Esophagus muscularis mucosa (tissue), 4 donors: ENCODE data around the gene ALG1. TPM values are rescaled to one million over a fixed set of nuclear protein-coding genes. Genes with fewer than 3 reads are reported as not detected.
"Not testable (repeated sequence)": the region's sequence is repeated elsewhere in the genome, so short reads cannot be mapped to it uniquely, and the experiment has no call there.

Experiments used
- DNase-seq: peaks from one replicate; pipeline ENCODE4 v3.0.0-alpha.2; 2017; ENCODE audit errors: extremely low spot score
- H3K27ac ChIP-seq, 4 donors: fragments of 200-600 bp; sonication (generic); replicated peaks in 1 of 4; 1 replicate in 3 of 4; 2 replicates in 1 of 4; pipeline ENCODE4 v1.5.1; 2016 to 2019; ENCODE audit warnings: mild to moderate bottlenecking in 1 of 4
- H3K27me3 ChIP-seq, 4 donors: fragments of 200-600 bp; sonication (generic); one replicate each; pipeline versions ENCODE4 v1.5.1 to v1.6.0; 2016 to 2019
- H3K36me3 ChIP-seq, 4 donors: fragments of 200-600 bp; sonication (generic); one replicate each; pipeline ENCODE4 v1.5.1; 2016 to 2019
- H3K4me1 ChIP-seq, 4 donors: fragments of 200-600 bp; sonication (generic); one replicate each; pipeline ENCODE4 v1.5.1; 2016 to 2019
- H3K4me3 ChIP-seq, 4 donors: fragments of 200-600 bp; sonication (generic); 1 replicate in 2 of 4; 2 replicates in 2 of 4; pipeline ENCODE4 v1.5.1; 2016 to 2019; ENCODE audit warnings: mild to moderate bottlenecking in 4 of 4, moderate library complexity in 1 of 4
- H3K9me3 ChIP-seq, 4 donors: fragments of 200-600 bp; sonication (generic); 1 replicate in 3 of 4; 2 replicates in 1 of 4; pipeline ENCODE4 v1.5.1; 2016 to 2019
- CTCF ChIP-seq, 3 experiments: fragments of 200-600 bp in 2 of 3; fragments of 450-650 bp in 1 of 3; sonication (generic) in 2 of 3; IDR thresholded peaks; one replicate each; pipeline ENCODE4 v1.5.1; 2017 to 2019; ENCODE audit warnings: antibody characterized with exemption in 3 of 3, mild to moderate bottlenecking in 2 of 3, moderate library complexity in 1 of 3
- WGBS: methylation state at CpG from one replicate; pipeline ENCODE4 v1.1.5; 2018; 5-methylcytosine and 5-hydroxymethylcytosine counted together
- intact Hi-C: fragments of 100-400 bp; cut with DNase I; formaldehyde crosslinking; loops from one replicate; pipeline ENCODE4 v1.15.1; 2023
- total RNA-seq, 4 donors: library from RNA; depleted of rRNA; stranded (reverse); fragments of >200 nt; gene quantifications; one replicate each; pipeline versions ENCODE4 v1.1.0 to v1.2.1, GENCODE V29; 2016

ALG1 gene
- total RNA-seq, 4 donors from 2014 or later = 10.4 to 15.9 (median 12.2) TPM

DNA sequence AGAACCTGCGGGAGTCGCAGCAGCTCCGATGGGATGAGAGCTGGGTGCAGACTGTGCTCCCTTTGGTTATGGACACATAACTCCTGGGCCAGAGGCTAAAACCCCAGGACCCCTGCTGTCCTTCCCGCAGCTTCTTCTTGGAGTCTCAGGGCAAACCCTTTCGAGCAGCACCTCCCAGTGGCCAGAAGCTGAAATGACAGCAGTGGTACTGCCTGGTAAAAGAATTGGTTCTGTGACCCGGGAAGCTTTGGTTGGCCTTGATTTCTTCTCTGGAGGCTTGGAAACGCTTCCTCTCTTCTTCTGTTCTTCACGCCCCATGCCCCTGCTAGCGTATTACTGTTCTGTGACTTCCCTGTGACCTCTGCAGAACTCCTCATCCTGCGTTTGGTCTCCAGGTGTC, 13.2 kb downstream of the ALG1 start:
- H3K9me3 ChIP-seq, H3K4me1 ChIP-seq, H3K27ac ChIP-seq, H3K27me3 ChIP-seq, H3K4me3 ChIP-seq, intact Hi-C loops, DNase-seq: not testable (repeated sequence)
- peaks cover 17 to 93% (median 64%) of the 10 kb centered on the region in 4 donors for H3K36me3 ChIP-seq
- TF ChIP-seq CTCF (IDR thresholded peaks at IDR 0.05) = peak; percentile 35 to 65 (median 53)
- WGBS = 71% methylated on average over 10 of the region's 10 CpGs

DNA sequence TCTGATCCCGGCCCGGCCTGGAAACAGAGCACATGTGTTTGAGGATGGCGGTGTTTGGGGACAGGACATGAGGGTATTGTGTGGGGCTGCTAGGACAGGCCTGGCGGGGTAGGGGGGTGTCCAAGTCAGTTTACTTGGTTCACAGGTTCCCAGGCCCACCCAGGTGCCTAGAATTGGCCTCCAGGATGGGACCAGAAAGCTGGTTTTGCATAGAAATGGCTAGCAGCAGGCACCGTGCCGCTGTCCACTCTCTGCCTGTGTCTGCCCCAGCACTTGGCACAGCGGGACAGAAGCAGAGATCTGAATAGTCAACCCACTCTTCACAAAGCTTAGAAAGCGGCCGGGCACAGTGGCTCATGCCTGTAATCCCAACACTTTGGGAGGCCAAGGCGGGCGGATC, 14.1 kb downstream of the ALG1 start:
- H3K9me3 ChIP-seq, H3K4me1 ChIP-seq, H3K27me3 ChIP-seq, intact Hi-C loops, DNase-seq, H3K4me3 ChIP-seq, H3K27ac ChIP-seq: not testable (repeated sequence)
- H3K36me3 ChIP-seq = peaks cover 17 to 93% (median 66%) of the 10 kb centered on the region in 4 donors
- WGBS = 81% methylated on average over 6 of the region's 11 CpGs

GRCh38 chr16:5088086-5088790, 16.6 kb downstream of the ALG1 start:
- H3K27me3 ChIP-seq, H3K9me3 ChIP-seq, H3K4me1 ChIP-seq, intact Hi-C loops, H3K27ac ChIP-seq, DNase-seq, H3K4me3 ChIP-seq: not testable (repeated sequence)
- peaks cover 11 to 68% (median 42%) of the 10 kb centered on the region in 4 donors for H3K36me3 ChIP-seq
- WGBS = 91% methylated on average over 11 of the region's 18 CpGs

DNA sequence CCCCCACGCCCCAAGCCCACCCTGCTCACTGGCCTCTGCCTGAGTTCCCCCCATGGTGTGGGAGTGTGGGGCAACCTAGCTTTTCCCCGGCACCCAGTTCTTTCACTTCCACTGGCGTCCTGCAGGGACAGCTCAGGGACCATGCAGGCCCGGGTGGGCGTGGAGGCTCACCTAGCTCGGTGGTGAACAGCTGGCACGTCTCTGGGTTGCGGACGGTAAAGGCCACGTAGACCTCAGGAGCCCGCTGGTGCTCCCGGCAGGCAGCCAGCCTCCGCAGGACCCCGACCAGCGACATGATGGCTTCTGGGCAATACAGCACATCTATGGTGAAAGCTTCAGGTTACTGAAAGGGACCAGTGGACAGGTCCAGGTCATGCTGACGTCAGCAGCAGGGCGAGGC, 17.3 kb downstream of the ALG1 start:
- intact Hi-C loops, DNase-seq, H3K4me3 ChIP-seq, H3K4me1 ChIP-seq, H3K27me3 ChIP-seq, H3K27ac ChIP-seq, H3K9me3 ChIP-seq: not testable (repeated sequence)
- H3K36me3 ChIP-seq = peaks cover 11 to 62% (median 36%) of the 10 kb centered on the region in 4 donors
- WGBS = 93% methylated on average over 6 of the region's 17 CpGs

- H3K4me3 ChIP-seq, H3K4me1 ChIP-seq, H3K27me3 ChIP-seq, H3K9me3 ChIP-seq, H3K27ac ChIP-seq, intact Hi-C loops, DNase-seq: not testable (repeated sequence)
- peaks cover 11 to 54% (median 30%) of the 10 kb centered on the region in 4 donors for H3K36me3 ChIP-seq
- 91% methylated on average over 16 of the region's 26 CpGs for WGBS
Observed at GRCh38 chr16:5089911-5090555, 18.4 kb downstream of the ALG1 start.

GRCh38 chr16:5090592-5090991, 18.9 kb downstream of the ALG1 start:
- H3K27me3 ChIP-seq, H3K9me3 ChIP-seq, DNase-seq, intact Hi-C loops, H3K27ac ChIP-seq, H3K4me3 ChIP-seq, H3K4me1 ChIP-seq: not testable (repeated sequence)
- H3K36me3 ChIP-seq = peaks cover 8 to 48% (median 24%) of the 10 kb centered on the region in 4 donors
- 94% methylated on average over 9 of the region's 9 CpGs for WGBS

GRCh38 chr16:5093081-5093480, 21.4 kb downstream of the ALG1 start:
- H3K4me3 ChIP-seq, DNase-seq, H3K27me3 ChIP-seq, H3K27ac ChIP-seq, H3K9me3 ChIP-seq, intact Hi-C loops: not testable (repeated sequence)
- H3K4me1 ChIP-seq = peaks cover 0 to 15% (median 10%) of the 10 kb centered on the region in 4 donors
- peaks cover 4 to 27% (median 17%) of the 10 kb centered on the region in 4 donors for H3K36me3 ChIP-seq
- 82% methylated on average over 6 of the region's 9 CpGs for WGBS

DNA sequence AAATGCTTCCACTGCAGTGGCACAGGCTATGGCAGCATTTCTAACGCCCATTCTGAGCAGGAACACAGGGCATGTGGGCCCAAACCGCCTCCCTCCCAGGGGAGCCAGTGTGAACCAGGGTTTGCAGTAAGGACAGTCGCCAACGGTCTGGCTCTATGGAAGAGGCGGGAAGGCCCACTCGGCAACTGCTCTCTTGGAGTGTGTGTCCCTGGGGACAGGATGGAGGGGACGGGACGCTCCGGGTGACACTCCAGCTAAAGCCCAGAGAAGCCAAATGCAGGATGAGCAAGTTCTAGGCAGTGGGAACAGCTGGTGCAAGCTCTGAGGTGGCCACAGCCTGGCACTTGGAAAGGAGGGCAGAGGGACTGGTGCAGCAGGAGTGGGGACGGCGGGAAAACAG, 22.1 kb downstream of the ALG1 start:
- H3K4me3 ChIP-seq, H3K27ac ChIP-seq, intact Hi-C loops, DNase-seq, H3K9me3 ChIP-seq, H3K27me3 ChIP-seq: not testable (repeated sequence)
- Histone ChIP-seq H3K4me1 (peaks cover 0 to 17% (median 12%) of the 10 kb centered on the region in 4 donors), H3K36me3 (peaks cover 2 to 21% (median 14%) of the 10 kb centered on the region in 4 donors)
- 86% methylated on average over 8 of the region's 11 CpGs for WGBS

GRCh38 chr16:5095145-5095830, 23.6 kb downstream of the ALG1 start:
- DNase-seq, intact Hi-C loops, H3K36me3 ChIP-seq, H3K4me3 ChIP-seq, H3K27ac ChIP-seq, H3K9me3 ChIP-seq, H3K27me3 ChIP-seq: not testable (repeated sequence)
- WGBS = 65% methylated on average over 11 of the region's 11 CpGs
- peaks cover 0 to 20% (median 16%) of the 10 kb centered on the region in 4 donors for H3K4me1 ChIP-seq

GRCh38 chr16:5096437-5097060, 24.9 kb downstream of the ALG1 start:
- Histone ChIP-seq H3K27ac (peak overlapping the region; percentile 80 to 88 (median 82)), H3K4me1 (peaks cover 0 to 20% (median 16%) of the 10 kb centered on the region in 4 donors), H3K4me3 (peak overlapping the region; percentile 72 to 91 (median 84))
- DNase-seq, H3K27me3 ChIP-seq, H3K9me3 ChIP-seq, intact Hi-C loops, H3K36me3 ChIP-seq: not testable (repeated sequence)
- 32% methylated on average over 7 of the region's 7 CpGs for WGBS

DNA sequence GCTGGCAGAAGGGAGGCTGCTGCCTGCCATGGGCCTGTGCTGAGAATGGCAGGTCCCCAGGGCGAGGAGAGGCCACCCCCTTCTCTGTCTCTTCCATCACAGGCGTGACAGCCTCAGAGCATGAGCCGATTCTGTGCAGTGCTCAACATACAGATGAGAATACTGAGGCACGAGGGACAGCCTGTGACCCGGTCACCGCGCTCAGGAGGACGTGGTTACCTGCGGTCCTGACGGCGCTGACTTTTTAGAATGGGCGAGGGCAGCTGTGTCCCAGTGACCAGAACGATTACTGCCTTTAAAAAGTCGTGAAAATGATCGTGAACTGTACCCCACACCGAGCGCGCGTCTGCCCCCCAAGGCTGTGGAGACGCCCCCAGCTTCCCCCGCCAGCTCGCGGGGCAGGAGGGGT, 25.4 kb downstream of the ALG1 start:
- H3K36me3 ChIP-seq, DNase-seq, H3K27me3 ChIP-seq, H3K9me3 ChIP-seq, intact Hi-C loops: not testable (repeated sequence)
- 0% methylated on average over 13 of the region's 23 CpGs for WGBS
- peak overlapping the region; percentile 80 to 88 (median 82) for H3K27ac ChIP-seq
- peaks cover 0 to 18% (median 15%) of the 10 kb centered on the region in 4 donors for H3K4me1 ChIP-seq
- H3K4me3 ChIP-seq = peak overlapping the region; percentile 72 to 91 (median 84)
